Choroid plexus epithelial cell (primary cell): ENCODE data around the gene NXPH3.

ENCODE experiments used
- DNase-seq: peaks from one replicate; pipeline ENCODE4 v3.0.0-alpha.2; 2010; ENCODE audit warnings: low read depth
- H3K4me3 ChIP-seq: 2 replicates; pipeline ENCODE4 v1.5.1; 2011; ENCODE audit warnings: low read depth, mild to moderate bottlenecking, control low read depth, low read length, moderate library complexity
- CTCF ChIP-seq: conservative IDR thresholded peaks from 2 replicates; pipeline ENCODE4 v1.5.1; 2011; ENCODE audit warnings: low read depth, mild to moderate bottlenecking, control low read depth, inconsistent platforms, low read length, moderate library complexity

The NXPH3 gene

GRCh38 chr17:49581648-49581998 is 6.0 kb downstream of the NXPH3 start:
- TF ChIP-seq CTCF = no peak
- no peak for DNase-seq
- H3K4me3 ChIP-seq = no peak overlapping the region

- DNase-seq = no peak
- H3K4me3 ChIP-seq = no peak overlapping the region
- no peak for TF ChIP-seq CTCF
Observed at GRCh38 chr17:49582055-49582722, 6.5 kb downstream of the NXPH3 start.

GRCh38 chr17:49582789-49583188 is 7.1 kb downstream of the NXPH3 start:
- DNase-seq = no peak
- no peak overlapping the region for H3K4me3 ChIP-seq
- TF ChIP-seq CTCF = no peak

- DNase-seq = no peak
- no peak overlapping the region for H3K4me3 ChIP-seq
- no peak for TF ChIP-seq CTCF
Observed at GRCh38 chr17:49583226-49583625, 7.6 kb downstream of the NXPH3 start.

- H3K4me3 ChIP-seq = no peak overlapping the region
- DNase-seq = no peak
- no peak for TF ChIP-seq CTCF
Observed at GRCh38 chr17:49583889-49584288, 8.2 kb downstream of the NXPH3 start.

- TF ChIP-seq CTCF = peak; percentile 49
- peak; percentile 47 for DNase-seq
- H3K4me3 ChIP-seq = no peak overlapping the region
Observed at GRCh38 chr17:49585422-49586027, 9.9 kb downstream of the NXPH3 start.

GRCh38 chr17:49587366-49588073 is 11.8 kb downstream of the NXPH3 start:
- H3K4me3 ChIP-seq = no peak overlapping the region
- DNase-seq = no peak
- TF ChIP-seq CTCF = no peak
